HG03439 (cell line): ENCODE data around the gene AP1AR.

ENCODE experiments used
- ATAC-seq: cut with Tn5 transposase; IDR thresholded peaks from one replicate; pipeline ENCODE4 v1.9.1; 2021; ENCODE audit warnings: mild to moderate bottlenecking, moderate library complexity; ENCODE audit not compliant: unreplicated experiment

Gene AP1AR

DNA sequence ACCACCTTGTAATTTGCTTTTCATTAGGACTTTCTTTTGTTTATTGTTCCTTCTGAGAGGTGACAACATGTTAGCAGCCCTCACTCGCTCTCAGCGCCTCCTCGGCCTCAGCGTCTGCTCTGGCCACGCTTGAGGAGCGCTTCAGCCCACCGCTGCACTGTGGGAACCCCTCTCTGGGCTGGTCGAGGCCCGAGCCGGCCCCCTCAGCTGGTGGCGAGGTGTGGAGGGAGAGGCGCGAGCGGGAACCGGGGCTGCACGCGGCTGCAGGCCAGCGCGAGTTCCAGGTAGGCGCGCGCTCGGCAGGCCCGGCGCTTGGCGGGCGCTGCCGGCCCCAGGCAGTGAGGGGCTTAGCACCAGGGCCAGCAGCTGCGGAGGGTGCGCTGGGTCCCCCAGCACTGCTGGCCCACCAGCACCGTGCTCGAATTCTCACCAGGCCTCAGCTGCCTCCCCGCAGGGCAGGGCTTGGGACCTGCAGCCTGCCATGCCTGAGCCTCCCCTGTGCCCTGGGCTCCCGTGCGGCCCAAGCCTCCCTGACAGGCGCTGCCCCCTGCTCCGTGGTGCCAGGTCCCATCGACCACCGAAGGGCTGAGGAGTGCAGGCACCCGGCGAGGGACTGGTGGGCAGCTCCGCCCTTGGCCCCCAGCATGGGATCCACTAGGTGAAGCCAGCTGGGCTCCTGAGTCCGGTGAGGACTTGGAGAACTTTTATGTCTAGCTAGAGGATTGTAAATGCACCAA is 9.2 kb upstream of the AP1AR start:
- ATAC-seq: no peak

DNA sequence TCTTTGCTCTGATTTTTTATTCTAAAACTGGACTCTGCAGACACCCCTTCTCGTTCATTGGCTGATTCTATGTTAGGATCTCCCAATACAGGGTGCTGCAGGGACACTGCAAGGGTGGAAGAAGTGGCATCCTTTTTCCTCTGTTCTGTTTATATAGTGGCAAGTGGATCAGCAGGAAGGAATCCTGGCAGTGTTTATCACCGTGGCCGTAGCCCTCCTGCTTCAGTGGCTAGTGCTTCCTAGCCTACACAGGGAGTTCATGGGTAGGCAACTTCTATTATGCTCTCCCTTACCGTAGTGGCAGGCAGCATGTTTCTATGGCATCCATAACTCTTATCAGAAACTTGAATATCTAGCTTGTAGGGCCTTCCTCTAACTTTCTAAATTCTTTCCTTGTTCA is 6.4 kb upstream of the AP1AR start:
- no peak for ATAC-seq

DNA sequence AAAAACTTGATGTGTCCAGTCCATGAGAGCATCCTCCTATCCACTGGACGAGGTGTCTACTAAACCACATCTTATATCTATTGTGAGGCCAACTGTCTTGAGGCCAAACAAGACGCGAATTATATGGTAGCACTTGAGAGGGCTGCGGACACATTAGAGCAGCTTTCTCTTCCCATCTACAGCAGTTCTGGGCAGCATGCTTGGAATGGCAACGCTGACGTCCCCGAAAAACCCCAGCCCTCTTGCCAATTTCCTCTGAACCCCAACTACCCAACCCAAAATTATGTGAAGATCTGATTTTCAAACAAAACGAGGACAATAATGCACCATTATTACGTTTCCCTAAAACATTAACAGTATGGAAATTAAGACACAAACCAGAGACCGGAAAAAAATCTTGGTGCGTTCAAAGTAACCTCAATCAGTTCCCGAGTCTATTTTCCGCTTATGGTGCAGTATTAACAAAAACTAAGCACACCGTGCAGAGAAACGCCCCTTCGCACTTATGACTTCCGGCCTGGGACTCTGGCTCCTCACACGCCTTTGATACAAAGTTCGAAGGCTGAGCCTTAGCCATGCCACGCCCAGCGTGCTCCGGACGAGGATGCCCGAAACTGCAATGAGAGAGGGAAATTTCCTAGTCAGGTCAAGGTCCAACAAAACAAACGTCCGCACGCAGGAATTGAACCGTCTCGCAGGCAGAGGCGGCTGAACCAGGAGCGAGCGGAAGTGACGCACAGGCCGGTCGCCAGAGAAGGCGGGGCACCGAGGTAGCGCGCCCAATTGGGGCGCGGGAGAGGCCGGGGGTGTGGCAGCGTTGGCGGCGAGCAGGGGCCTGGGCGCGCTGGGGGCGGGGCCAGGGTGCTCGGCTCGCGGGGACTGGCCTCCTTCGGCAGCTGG is 458 bp upstream of the AP1AR start:
- peak; percentile 90 for ATAC-seq

DNA sequence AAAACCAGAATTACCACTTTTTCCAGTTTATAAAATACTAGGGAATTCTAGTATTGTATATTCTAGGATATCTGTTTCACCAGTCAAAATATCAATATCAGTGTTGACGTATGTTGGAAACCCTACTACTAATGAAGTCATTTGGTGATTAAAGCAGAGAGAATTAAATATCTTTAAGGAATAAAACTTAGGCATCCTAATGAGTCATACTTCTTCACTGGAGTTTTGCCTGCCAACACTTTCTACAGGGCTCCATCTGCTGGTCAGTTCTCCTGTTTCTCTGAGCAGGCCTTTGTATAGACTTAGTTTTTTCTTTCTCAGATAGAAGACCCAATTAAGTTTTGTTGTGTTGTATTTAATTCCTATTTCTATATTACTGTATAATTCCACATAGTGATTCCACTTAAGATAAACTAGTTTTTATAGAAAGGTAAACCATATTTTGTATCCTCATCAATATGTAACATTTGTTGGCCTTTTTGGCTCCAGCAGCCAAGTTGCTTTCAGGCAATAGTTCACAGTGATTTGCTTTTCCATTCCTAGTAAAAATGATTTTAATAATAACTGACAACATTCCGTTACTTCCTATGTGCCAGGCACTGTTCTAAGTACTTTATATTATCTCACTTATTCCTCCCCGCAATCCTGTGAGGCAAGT is 3.5 kb downstream of the AP1AR start:
- ATAC-seq: no peak

DNA sequence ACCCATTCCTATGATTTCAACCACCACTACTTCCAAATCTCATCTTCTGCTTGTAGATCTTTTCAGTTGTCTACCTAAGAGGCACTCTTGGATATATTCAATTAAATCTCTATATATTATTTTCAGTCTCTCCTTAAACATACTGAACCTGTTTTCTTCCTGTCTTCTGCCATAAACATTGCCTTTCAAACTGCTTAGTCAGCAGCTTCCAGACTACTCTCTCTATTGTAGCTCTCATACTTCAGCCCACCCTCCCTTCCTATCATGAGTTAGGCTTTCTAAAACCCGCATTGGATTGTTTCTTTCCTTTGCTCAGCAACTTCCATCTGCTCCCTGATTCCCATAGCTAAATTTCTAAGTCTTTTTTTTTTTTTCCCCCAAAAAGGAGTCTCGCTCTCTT is 4.5 kb downstream of the AP1AR start:
- ATAC-seq: no peak

DNA sequence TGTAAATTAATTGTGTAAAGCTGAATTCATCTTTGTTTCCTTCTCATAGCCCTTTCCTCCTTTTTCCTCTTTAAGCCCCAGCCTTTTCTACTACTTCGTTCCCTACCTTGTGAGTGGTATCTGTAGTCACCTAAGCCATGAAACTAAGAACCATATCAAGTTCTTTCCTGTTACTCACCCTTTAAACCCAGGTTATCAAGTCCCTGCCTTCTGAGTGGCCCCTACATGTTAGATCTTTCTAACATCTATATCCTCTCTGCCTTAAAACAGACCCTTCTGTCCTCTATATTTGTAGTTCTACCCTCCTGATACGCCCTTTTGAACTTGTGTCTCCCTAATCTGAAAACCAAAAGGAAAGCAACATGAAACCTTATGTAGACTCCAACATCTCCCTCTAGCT is 7.2 kb downstream of the AP1AR start:
- no peak for ATAC-seq

DNA sequence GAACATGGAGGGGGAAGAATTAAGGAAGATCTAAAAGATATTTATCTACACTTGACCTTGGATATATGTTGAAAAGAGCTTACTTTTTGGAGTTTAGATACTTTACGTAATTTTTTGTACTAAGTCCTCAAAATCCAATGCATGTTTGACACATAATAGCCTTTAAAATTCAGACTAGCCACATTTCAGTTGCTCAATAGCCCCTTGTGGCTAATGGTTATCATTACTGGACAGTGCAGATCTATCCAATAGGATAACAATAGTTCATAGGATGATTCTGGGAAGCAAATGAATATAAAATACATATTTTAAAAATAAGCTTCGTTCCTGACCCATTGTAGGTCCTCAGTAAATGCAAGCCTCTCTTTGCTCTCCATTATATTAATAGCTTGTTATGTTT is 13.8 kb downstream of the AP1AR start:
- ATAC-seq: no peak

DNA sequence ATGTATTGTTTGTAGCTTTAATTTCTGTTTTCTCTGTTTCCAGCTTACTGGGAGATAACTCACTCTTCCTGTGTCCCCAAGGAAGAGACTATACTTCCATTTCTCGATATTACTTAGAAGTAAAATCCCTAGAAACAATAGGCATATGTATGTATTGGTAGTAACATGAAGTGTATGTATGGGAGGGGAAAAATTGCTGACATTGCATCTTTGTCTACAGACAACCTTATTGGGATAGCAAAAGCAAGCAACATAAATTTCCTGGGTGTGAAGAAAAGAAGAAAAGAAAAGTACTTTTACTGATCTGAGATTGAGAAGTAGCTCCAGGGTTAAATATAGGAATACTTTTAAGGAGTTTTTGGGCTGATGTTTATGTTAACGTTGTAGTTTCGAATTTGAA is 15.4 kb downstream of the AP1AR start:
- ATAC-seq: no peak

DNA sequence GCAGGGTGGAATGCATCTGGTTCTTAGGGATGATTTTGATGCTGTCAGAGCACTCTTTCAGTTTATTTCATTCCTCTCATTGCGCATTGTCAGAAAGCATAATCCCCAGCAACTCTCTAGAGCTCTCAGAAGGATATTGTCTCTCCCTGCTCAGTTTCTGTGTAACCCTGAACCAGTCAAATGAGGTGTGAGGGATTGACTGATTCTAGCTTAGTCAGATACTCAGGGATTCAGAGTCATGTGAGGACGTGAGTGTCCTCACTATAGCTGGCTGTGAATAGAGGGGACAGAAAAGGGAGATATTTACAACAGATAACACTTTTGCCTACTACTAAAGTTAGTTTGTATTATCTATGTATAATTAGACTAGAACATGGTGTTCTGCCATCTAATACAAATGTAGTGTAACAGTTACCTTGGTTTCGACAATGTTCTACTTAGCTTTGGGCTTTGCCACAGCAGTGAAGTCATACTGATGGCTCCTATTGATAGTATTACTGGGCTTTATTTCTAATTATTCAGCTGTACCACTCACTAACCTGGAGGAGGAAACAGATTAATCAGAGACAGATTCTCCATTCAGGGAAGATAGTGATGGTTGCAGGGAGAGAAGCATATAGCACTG is 19.5 kb downstream of the AP1AR start:
- no peak for ATAC-seq

DNA sequence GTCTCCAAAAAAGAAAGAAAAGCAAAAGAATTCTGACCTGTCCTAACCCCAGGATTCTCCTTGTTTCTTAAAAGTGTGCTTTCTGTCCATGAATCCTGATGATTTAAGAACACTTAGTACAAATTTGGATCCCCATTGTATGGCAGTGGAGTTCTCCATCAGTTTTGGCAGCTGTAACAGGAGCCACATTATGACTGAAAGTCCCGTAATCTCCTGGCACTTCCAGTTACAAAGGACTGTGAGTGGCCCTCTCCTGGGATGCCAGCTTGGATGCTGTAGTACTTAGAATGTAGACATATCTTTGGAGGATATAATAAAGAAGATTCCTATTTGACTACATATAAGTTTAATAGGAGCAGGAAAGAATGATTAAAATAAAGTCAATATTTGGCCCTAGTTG is 20.6 kb downstream of the AP1AR start:
- no peak for ATAC-seq

DNA sequence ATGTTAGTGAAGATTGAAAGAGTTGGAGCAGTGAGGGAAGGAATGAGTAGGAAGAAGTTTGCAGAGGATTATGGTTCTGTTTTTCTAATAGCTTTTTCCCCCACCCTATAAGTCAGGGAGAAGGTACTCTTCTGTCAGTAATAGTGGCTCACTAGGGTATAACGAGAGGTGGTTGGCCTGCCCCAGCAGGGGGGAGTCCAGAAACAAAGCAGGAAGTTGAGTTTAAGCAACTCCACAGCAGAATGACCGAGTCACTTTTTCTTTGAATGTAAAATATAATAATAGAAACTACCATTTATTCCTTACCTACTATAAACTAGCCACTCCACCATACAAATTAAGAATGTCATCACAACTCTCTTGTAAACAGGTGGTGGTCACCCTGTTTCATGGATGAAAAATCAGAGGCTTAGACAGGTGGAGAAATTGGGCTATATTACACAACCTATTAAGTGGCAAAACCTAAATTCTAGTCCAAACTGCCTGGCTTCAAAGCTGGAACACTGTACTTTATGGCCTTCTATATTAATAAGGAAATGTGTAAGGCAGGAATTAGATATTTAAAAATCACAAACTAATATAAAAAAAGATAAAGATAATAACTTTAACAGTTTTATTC is 21.9 kb downstream of the AP1AR start:
- ATAC-seq: peak; percentile 58

DNA sequence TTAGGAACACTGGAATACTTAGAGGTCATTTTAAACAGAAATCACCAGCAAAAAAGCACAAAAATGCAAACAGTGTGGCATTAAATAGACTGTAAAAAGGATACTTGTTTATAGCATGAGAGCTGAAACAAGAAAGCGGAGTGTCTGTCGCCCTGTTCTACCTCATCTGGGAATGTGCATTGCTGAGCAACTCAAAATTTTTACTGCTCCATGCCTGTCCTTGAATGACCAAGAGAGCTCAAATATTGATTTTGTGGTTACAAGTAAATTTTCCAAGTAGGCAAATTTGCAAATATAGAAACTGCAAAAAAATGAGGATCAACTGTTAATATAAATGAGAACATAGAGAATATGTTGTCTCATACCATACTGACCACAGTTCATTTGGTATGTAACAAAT is 25.5 kb downstream of the AP1AR start:
- no peak for ATAC-seq

DNA sequence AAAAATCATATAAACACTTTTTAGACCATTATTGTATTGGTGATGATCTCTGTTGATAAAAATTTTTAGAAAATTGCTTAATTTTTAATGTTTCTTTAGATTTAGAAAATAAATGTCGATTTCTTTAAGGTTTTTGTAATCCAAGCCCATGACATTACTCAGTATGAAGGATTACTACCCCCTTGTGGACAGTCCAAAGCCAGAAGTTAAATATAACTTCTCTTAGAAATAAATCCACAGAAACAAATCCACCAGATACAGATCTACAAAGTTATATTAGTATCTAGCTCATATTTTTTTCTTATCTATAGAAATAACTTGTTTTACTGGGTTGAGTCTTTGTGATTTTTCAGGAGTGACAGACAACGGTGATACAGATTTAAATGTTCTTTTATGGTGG is 35.2 kb downstream of the AP1AR start:
- no peak for ATAC-seq

DNA sequence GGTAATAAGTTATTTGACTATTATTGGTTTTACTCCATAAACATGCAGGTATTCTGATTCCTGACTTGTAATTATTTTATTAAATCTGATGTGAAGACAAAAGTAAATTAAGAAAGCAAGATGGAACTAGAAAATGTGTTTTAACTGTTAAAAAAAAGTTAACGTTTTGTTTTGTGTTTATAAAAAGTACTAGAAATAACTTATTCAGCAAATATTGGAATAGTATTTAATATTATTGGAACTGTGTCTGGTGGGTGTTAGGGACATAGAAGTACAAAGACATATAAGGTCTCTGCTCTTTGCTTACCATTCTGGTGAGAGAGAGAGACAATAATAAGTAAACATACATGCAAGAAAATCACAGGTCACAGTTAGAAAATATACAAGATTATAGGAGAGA is 38.5 kb downstream of the AP1AR start:
- ATAC-seq: no peak

DNA sequence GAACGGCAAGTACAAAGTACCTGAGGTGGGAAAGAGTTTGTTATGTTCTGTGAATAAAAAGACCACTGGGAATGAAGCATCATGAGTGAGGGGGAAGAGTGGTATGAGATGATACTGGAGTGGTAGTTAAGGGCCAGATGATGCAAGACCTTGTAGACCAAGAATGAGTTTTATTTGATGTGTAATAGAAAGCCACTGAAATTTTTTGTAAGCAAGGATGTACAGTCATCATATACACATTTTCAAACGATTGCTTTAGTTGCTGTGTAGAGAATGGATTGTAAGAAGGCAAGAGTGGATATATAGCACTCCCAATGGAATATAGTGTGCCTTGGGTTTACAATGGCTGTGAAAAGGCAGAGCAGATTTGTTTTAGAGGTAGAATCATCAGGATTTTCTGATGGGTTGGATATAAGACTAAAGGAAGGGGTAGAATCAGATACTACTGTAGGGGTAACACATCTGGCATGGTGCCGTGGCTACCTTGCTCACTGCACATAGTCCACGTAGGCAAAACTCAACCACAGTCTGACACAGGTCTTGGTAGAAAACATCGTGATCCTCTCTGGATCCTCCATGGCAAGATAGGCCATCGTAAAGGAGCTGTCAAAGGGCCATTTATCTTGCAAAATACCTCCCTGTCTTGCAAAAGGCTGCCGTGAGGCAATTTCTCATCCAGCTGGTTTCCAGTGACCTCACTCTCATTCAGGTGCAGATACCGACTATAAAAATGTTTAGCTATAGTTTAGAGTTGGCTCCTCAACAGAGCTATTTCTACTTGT is 39.2 kb downstream of the AP1AR start:
- ATAC-seq: no peak

DNA sequence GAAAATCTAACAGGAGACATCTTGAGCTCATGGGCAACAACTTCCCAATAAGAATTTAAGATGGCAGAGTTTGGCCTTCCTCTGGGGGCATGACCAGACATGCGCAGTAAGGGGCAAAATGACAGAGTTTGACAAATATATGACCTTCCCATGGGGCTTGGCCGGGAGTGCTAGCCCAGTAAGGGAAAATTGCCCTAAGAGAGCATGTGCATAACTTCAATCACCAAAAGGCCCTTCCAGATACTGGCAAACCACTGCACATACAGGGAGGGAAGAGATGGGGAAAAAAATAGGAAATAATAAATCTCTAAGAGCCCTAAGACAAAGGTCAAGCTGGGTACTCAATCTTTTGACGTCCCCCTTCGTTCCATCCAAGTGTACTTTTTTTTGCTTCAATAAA is 40.7 kb downstream of the AP1AR start:
- no peak for ATAC-seq

DNA sequence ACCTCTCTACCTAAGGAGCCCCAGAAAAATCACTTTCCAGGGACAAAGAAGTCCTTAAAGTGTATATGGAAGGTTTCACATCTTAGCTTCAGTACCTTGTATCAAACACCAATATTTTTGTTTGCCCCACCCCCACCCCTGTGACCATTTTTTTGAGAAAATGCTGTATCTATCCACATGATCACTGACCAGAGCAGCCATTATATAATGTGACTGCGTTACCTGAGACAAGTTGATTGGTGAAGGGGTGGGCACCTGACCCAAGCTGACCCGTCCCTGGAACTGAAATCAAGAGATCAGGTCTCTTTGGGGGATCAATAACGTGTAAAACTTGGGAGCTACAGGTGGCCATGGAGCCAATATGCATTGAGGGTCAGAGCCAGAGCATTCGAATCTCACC is 43.4 kb downstream of the AP1AR start:
- ATAC-seq: no peak

DNA sequence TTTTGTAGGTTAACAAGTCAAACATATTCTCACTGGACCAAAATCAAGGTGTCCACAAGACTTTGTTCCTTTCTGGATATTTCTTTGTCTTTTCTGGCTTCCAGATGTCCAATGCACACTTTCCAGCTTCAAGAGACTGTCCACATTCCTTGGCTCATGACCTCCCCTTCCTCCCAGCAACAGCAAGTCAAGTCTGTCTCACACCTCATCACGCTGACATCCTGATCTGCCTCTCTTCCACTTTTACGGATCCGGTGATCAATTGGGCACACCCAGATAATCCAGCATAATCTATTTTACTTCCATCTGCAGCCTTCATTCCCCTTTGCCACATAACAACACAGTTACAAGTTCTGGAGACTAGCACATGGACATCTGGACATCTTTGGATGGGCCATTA is 44.5 kb downstream of the AP1AR start:
- no peak for ATAC-seq

DNA sequence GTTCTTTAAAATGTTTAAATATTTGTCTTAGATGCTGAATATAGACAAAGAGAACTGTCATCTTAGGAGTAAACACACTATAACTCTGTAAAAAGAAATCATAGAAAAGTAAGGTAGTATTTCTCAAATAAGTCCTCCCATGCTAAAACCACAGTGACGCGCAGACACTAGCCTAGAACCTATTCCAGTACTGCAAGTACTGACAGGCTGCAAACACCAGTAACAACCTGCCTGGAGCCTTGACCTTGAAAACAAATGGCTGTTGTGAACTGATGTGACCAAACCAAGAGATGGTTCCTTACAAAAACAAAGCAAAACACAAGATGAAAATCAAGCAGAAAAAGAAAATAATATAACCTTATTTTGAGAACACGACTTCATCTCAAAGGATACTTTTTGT is 45.6 kb downstream of the AP1AR start:
- no peak for ATAC-seq
